ENCODE data around the gene TMX1. TPM values are rescaled to one million over a fixed set of nuclear protein-coding genes. Genes with fewer than 3 reads are reported as not detected.
A peak's percentile ranks its signal among the peaks of the same experiment; 100 is the strongest.

Gene TMX1
- total RNA-seq, 4 donors from 2014 or later = 19.4 to 25.1 (median 20.9) TPM

DNA sequence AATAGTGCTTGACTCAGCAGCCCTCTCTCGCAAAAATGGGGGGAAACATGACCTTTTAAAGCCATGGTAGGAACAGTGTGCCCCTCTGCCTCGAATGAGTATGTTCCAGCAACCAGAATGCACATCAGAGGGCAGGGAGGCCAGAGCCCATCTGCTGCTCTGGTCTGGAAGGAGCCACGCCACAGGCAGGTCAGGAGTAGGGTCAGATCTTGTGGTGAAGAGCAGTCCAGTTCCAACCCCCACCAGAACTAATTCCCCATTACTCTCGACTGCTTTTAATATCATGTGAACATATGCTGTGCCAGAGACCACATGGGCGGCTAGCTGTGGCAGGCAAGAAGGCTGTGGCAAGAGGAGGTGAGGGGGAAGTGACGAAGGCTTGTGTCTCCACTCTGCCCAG lies 34.6 kb upstream of the TMX1 start:
- Histone ChIP-seq H3K9me3 (no peaks in the 10 kb centered on the region), H3K27me3 (no peaks in the 10 kb centered on the region), H3K4me1 (no peaks in the 10 kb centered on the region), H3K27ac (peak overlapping the region in 1 of 4 donors; percentile 1), H3K36me3 (no peaks in the 10 kb centered on the region), H3K4me3 (no peak overlapping the region)
- TF ChIP-seq EP300 (IDR thresholded peaks at IDR 0.05) = peak in 1 of 2 donors; percentile 13
- no peak for TF ChIP-seq POLR2A (IDR thresholded peaks at IDR 0.05)
- 58 to 77% methylated on average over 6 of the region's 6 CpGs for WGBS, 2 donors
- DNase-seq (ENCODE audit: low spot score in 2 of 2) = no peak

DNA sequence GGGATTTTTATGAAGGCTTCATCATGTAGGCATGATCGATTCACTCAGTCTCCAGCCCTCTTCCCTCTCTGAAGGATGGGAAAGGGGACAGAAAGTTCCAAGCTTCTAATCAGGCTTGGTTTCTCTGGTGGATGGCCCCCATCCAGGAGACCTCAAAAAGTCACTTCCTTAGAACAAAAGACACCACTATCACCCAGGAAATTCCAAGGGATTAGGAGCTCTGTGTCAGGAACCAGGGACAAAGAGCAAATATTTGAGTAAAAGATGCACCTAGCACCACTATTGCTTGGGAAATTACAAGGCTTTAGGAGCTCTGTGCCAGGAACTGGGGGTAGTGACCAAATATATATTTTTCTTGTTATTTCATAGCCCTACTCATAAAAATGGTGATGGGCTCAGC lies 33.6 kb upstream of the TMX1 start:
- no peaks in the 10 kb centered on the region for H3K9me3 ChIP-seq
- H3K27ac ChIP-seq = peak overlapping the region in 1 of 4 donors; percentile 38
- no peaks in the 10 kb centered on the region for H3K27me3 ChIP-seq
- WGBS, 2 donors = 90 to 94% methylated on average over 1 of the region's 1 CpG
- no peak for DNase-seq (ENCODE audit: low spot score in 2 of 2)
- TF ChIP-seq POLR2A (IDR thresholded peaks at IDR 0.05) (no peak), EP300 (IDR thresholded peaks at IDR 0.05) (no peak)
- TF ChIP-seq, protein P1, sequence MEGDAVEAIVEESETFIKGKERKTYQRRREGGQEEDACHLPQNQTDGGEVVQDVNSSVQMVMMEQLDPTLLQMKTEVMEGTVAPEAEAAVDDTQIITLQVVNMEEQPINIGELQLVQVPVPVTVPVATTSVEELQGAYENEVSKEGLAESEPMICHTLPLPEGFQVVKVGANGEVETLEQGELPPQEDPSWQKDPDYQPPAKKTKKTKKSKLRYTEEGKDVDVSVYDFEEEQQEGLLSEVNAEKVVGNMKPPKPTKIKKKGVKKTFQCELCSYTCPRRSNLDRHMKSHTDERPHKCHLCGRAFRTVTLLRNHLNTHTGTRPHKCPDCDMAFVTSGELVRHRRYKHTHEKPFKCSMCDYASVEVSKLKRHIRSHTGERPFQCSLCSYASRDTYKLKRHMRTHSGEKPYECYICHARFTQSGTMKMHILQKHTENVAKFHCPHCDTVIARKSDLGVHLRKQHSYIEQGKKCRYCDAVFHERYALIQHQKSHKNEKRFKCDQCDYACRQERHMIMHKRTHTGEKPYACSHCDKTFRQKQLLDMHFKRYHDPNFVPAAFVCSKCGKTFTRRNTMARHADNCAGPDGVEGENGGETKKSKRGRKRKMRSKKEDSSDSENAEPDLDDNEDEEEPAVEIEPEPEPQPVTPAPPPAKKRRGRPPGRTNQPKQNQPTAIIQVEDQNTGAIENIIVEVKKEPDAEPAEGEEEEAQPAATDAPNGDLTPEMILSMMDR (IDR thresholded peaks at IDR 0.05) = no peak
- H3K36me3 ChIP-seq = no peaks in the 10 kb centered on the region
- no peaks in the 10 kb centered on the region for H3K4me1 ChIP-seq
- H3K4me3 ChIP-seq = no peak overlapping the region

DNA sequence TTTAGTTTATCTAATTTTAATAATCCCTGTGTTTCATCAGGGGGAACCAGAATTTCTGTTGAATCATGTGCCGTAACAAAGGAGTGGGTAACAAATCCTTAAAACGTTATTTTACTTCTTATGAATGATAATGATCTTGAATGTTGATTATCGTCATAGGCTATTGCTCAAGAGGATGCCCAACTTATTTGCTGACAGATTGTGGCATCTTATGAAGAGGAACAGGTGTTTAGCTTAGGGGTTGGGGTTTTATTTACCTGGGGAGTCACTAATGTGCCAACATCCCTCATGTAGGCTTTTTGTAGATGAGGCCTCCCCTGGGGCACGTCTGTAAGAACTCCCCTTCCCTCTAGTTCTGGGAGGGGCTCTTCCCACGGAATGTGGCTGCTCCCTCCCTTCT lies 32.4 kb upstream of the TMX1 start:
- H3K36me3 ChIP-seq = no peaks in the 10 kb centered on the region
- H3K9me3 ChIP-seq = no peaks in the 10 kb centered on the region
- H3K4me1 ChIP-seq = no peaks in the 10 kb centered on the region
- 59 to 64% methylated on average over 5 of the region's 5 CpGs for WGBS, 2 donors
- no peak overlapping the region for H3K27ac ChIP-seq
- TF ChIP-seq POLR2A (IDR thresholded peaks at IDR 0.05) = no peak
- TF ChIP-seq EP300 (IDR thresholded peaks at IDR 0.05) = no peak
- TF ChIP-seq, protein P1 (IDR thresholded peaks at IDR 0.05) = no peak
- no peak overlapping the region for H3K4me3 ChIP-seq
- no peaks in the 10 kb centered on the region for H3K27me3 ChIP-seq
- no peak for DNase-seq (ENCODE audit: low spot score in 2 of 2)

DNA sequence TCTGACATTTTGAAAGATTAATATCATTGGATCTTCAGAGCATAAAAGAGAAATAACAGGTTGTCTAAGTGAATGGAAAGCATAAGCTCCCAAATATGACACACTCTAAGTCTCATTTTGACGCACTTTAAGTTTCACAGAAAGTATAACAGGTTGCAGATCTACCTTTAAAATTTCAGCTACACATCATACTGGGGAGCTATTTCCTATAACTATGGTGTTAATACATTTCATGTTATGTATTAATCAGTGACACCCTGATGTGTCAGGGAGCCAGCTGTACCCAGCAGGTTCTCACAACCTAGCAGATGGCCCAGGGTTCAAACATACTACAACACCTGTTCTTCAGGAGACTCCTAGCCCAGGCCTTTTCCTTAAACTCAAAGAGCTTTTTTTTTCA lies 31.1 kb upstream of the TMX1 start:
- no peak for DNase-seq (ENCODE audit: low spot score in 2 of 2)
- no peaks in the 10 kb centered on the region for H3K36me3 ChIP-seq
- WGBS, 2 donors = 93 to 97% methylated on average over 1 of the region's 1 CpG
- TF ChIP-seq, protein P1 (IDR thresholded peaks at IDR 0.05) = no peak
- TF ChIP-seq POLR2A (IDR thresholded peaks at IDR 0.05) (no peak), EP300 (IDR thresholded peaks at IDR 0.05) (no peak)
- no peaks in the 10 kb centered on the region for H3K4me1 ChIP-seq
- H3K27me3 ChIP-seq = no peaks in the 10 kb centered on the region
- H3K27ac ChIP-seq = no peak overlapping the region
- H3K9me3 ChIP-seq = no peaks in the 10 kb centered on the region
- H3K4me3 ChIP-seq = no peak overlapping the region

DNA sequence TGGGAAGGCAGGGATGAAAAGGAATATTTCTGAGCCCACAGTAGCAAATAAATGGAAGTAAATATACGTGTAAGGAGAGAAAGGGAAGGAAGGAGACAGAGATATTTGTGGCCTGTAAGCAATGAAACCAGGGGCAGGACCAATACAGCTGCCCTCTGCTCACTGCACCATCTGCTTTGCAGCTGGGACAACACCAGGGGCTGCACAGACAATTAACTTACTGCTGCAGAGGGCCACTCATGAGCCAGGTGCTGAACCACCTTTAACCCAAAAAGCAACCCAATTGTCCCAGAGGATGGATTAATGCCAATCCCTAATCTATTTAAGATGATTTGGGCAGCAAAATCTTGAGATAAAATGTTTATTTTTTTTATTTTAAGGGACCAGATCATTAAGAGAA lies 30.6 kb upstream of the TMX1 start:
- WGBS, 2 donors = 61 to 69% methylated on average over 1 of the region's 1 CpG
- Histone ChIP-seq H3K36me3 (no peaks in the 10 kb centered on the region), H3K27me3 (no peaks in the 10 kb centered on the region), H3K27ac (no peak overlapping the region), H3K4me3 (no peak overlapping the region), H3K9me3 (no peaks in the 10 kb centered on the region), H3K4me1 (no peaks in the 10 kb centered on the region)
- TF ChIP-seq EP300 (IDR thresholded peaks at IDR 0.05) (no peak), POLR2A (IDR thresholded peaks at IDR 0.05) (no peak)
- TF ChIP-seq, protein P1 (IDR thresholded peaks at IDR 0.05) = no peak
- DNase-seq (ENCODE audit: low spot score in 2 of 2) = no peak

DNA sequence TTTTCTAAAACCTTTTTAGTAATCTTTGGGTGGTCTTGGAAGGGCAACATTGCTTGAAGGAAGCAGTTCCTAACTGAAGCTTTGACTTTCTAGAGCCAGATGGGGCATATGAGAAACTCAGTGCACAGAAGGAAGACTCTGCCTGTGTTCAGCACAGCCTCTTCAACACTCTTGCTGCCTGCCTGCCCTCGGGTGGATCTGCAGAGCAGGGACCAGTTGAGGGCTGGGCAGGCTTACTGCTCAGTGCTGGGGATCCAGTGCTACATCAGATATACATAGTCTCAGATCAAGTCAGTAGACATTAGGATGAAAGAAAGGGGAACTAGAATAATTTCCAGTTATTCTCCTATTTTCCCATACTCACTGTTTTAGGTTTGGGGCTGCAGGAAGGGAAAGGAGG lies 29.5 kb upstream of the TMX1 start:
- no peaks in the 10 kb centered on the region for H3K27me3 ChIP-seq
- H3K4me1 ChIP-seq = no peaks in the 10 kb centered on the region
- no peaks in the 10 kb centered on the region for H3K36me3 ChIP-seq
- no peak for DNase-seq (ENCODE audit: low spot score in 2 of 2)
- H3K9me3 ChIP-seq = no peaks in the 10 kb centered on the region
- 46 to 50% methylated on average over 1 of the region's 1 CpG for WGBS, 2 donors
- no peak overlapping the region for H3K27ac ChIP-seq
- no peak overlapping the region for H3K4me3 ChIP-seq
- no peak for TF ChIP-seq EP300 (IDR thresholded peaks at IDR 0.05)
- TF ChIP-seq POLR2A (IDR thresholded peaks at IDR 0.05) = no peak
- TF ChIP-seq, protein P1 (IDR thresholded peaks at IDR 0.05) = no peak
